Transverse colon (tissue), 4 donors: ENCODE data around the gene KRT2. TPM values are rescaled to one million over a fixed set of nuclear protein-coding genes. Genes with fewer than 3 reads are reported as not detected.

Experiments used
- DNase-seq: peaks from one replicate; pipeline ENCODE4 v3.0.0-alpha.2; 2019
- H3K27ac ChIP-seq, 4 donors: fragments of 200-600 bp; sonication (generic); 2 replicates each; pipeline ENCODE4 v1.5.1; 2016 to 2018; ENCODE audit warnings: inconsistent platforms in 4 of 4
- H3K27me3 ChIP-seq: fragments of 200-600 bp; sonication (generic); 2 replicates; pipeline ENCODE4 v1.5.1; 2017; ENCODE audit warnings: inconsistent platforms
- H3K36me3 ChIP-seq, 4 donors: fragments of 200-600 bp; sonication (generic); 2 replicates each; pipeline ENCODE4 v1.5.1; 2017 to 2019; ENCODE audit warnings: inconsistent platforms in 4 of 4
- H3K4me1 ChIP-seq, 4 donors: fragments of 200-600 bp; sonication (generic); 2 replicates each; pipeline ENCODE4 v1.5.1; 2017 to 2020; ENCODE audit warnings: inconsistent platforms in 4 of 4
- H3K4me3 ChIP-seq, 4 donors: fragments of 200-600 bp; sonication (generic); 1 replicate in 1 of 4; 2 replicates in 3 of 4; pipeline versions ENCODE4 v1.5.1 to v1.6.1; 2017 to 2019; ENCODE audit warnings: inconsistent platforms in 4 of 4
- H3K9me3 ChIP-seq, 2 donors: fragments of 200-600 bp; sonication (generic); 2 replicates each; pipeline ENCODE4 v1.5.1; 2017 to 2019; ENCODE audit warnings: inconsistent platforms in 2 of 2
- EP300 ChIP-seq: sonication (generic); formaldehyde crosslinking; IDR thresholded peaks from one replicate; pipeline ENCODE4 v1.6.1; 2017; ENCODE audit warnings: antibody characterized with exemption, low read depth
- POLR2A ChIP-seq: fragments of 450-650 bp; IDR thresholded peaks from one replicate; pipeline ENCODE4 v1.6.1; 2016; ENCODE audit warnings: antibody characterized with exemption, mild to moderate bottlenecking, moderate library complexity
- POLR2AphosphoS5 ChIP-seq, 3 donors: sonication (generic); formaldehyde crosslinking; IDR thresholded peaks; one replicate each; pipeline ENCODE4 v1.6.1; 2016; ENCODE audit warnings: antibody characterized with exemption in 3 of 3
- WGBS, 2 donors: methylation state at CpG; one replicate each; pipeline ENCODE4 v1.1.5; 2018; ENCODE audit warnings: low coverage in 1 of 2; 5-methylcytosine and 5-hydroxymethylcytosine counted together
- in situ Hi-C, 4 donors: fragments of 200-750 bp; cut with MboI; loops; one replicate each; pipeline versions ENCODE4 v1.15.0 to v1.15.1; 2017; ENCODE audit warnings: low sequenced_read_pairs in 3 of 4, low pct_ligation_motif_present in 1 of 4, low pct_unique_long_range_greater_than_20kb in 1 of 4
- intact Hi-C: fragments of 100-400 bp; cut with DNase I; formaldehyde crosslinking; loops from one replicate; pipeline ENCODE4 v1.15.1; 2023; ENCODE audit warnings: low total_unique reads
- total RNA-seq, 4 donors: library from RNA; depleted of rRNA; stranded (reverse); fragments of >200 nt; gene quantifications; one replicate each; pipeline ENCODE4 v1.1.0, GENCODE V29; 2016
- TF ChIP-seq, protein P1 (sequence below), 5 experiments: fragments of 200-600 bp in 3 of 5; fragments of 450-650 bp in 2 of 5; sonication (generic) in 3 of 5; IDR thresholded peaks; 1 replicate in 2 of 5; 2 replicates in 3 of 5; pipeline ENCODE4 v1.5.1; 2016 to 2017; ENCODE audit warnings: antibody characterized with exemption in 5 of 5, inconsistent platforms in 3 of 5, mild to moderate bottlenecking in 2 of 5, moderate library complexity in 1 of 5

The KRT2 gene
- total RNA-seq, 4 donors from 2014 or later, result not detected

DNA sequence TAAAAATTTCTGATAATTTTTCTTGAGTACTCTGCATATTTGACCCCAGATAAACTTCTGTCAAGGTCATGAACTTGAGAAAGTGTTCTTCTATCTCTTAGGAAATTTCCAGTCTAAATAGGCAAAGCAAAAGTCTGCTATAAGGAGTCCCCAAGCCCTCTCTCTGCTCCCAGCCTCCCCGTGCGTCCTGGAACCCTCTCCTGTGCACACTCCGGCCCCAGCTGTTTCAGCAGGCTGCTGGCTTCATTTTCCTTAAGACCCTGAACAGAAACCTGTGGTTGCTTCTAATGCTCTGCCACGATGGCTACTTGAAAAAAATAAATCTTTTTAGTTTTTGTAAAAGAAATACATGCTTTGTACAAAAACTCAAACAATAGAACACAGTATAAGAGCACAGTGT lies 14.7 kb downstream of the KRT2 start:
- in situ Hi-C loops, result no loop called here
- WGBS, 2 donors, result 60 to 77% methylated on average over 4 of the region's 4 CpGs

DNA sequence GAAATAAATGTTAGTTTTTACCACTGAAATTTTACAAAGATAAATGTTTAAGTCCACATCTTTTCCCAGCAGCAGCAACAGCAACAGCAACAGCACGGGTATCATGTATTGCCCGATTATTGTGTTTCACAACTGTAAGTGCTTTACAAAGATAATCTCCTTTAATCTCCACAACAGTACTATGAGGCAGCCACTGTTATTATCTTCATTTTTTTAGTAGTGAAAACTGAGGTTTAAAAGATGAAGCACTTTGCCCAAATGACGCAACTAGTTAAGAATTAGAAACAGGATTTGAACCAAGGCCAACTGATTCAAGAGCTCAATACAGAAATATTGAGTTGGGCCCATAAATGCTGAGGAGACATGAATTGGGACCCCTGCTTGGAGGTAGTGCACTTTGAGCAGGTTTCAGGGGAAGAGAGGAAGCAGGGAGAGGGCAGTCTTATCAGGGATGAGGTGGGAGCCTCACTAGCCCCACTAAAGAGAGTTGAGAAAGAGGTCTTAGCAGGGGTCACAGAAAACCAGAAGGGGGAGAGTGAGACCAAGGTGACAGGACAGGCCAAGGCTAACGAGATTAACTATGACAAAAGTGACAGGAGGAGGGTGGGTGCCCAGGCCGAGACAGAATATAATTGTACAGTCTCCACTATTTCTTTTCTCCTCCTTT lies 15.3 kb downstream of the KRT2 start:
- DNase-seq, result no peak
- Histone ChIP-seq H3K4me1 (no peaks in the 10 kb centered on the region), H3K4me3 (no peak overlapping the region), H3K27me3 (peaks cover 7% of the 10 kb centered on the region), H3K27ac (no peak overlapping the region), H3K9me3 (no peaks in the 10 kb centered on the region), H3K36me3 (no peaks in the 10 kb centered on the region)
- TF ChIP-seq, protein P1, sequence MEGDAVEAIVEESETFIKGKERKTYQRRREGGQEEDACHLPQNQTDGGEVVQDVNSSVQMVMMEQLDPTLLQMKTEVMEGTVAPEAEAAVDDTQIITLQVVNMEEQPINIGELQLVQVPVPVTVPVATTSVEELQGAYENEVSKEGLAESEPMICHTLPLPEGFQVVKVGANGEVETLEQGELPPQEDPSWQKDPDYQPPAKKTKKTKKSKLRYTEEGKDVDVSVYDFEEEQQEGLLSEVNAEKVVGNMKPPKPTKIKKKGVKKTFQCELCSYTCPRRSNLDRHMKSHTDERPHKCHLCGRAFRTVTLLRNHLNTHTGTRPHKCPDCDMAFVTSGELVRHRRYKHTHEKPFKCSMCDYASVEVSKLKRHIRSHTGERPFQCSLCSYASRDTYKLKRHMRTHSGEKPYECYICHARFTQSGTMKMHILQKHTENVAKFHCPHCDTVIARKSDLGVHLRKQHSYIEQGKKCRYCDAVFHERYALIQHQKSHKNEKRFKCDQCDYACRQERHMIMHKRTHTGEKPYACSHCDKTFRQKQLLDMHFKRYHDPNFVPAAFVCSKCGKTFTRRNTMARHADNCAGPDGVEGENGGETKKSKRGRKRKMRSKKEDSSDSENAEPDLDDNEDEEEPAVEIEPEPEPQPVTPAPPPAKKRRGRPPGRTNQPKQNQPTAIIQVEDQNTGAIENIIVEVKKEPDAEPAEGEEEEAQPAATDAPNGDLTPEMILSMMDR (IDR thresholded peaks at IDR 0.05), result no peak
- TF ChIP-seq POLR2AphosphoS5 (IDR thresholded peaks at IDR 0.05) (no peak), EP300 (no peak), POLR2A (no peak)
- 65 to 76% methylated on average over 4 to 5 of the region's 5 CpGs for WGBS, 2 donors
- intact Hi-C loops, result no loop called here
- in situ Hi-C loops, result no loop called here

More for the DNA sequence above, 14.7 kb downstream of the KRT2 start:
- H3K36me3 ChIP-seq, result no peaks in the 10 kb centered on the region
- no peak overlapping the region for H3K27ac ChIP-seq
- intact Hi-C loops, result no loop called here
- TF ChIP-seq, protein P1 (IDR thresholded peaks at IDR 0.05), result no peak
- TF ChIP-seq POLR2AphosphoS5 (IDR thresholded peaks at IDR 0.05) (no peak), EP300 (no peak), POLR2A (no peak)
- DNase-seq, result no peak
- H3K4me3 ChIP-seq, result no peak overlapping the region
- peaks cover 10% of the 10 kb centered on the region for H3K27me3 ChIP-seq
- H3K9me3 ChIP-seq, result no peaks in the 10 kb centered on the region
- H3K4me1 ChIP-seq, result no peaks in the 10 kb centered on the region

DNA sequence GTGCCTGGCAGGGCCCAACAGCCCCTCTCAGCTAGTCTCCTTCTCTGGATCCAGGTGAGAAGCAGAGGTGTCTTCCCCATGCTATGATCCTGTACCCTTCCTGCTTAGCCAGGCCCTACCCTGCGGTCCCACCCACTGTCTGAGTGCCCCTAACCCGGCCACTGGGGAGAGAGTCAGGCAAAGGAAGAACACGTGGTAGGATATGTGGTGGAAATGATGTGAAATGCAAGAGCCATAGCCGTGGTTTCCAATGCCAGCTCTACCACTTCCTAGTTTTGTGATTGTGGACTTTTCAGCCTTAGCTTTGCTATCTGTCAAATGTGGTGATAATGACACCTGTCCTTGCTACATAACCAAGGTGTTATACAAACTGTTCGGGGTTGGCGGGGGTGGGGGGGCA lies 15.8 kb downstream of the KRT2 start:
- DNase-seq, result no peak
- Histone ChIP-seq H3K4me1 (no peaks in the 10 kb centered on the region), H3K27ac (no peak overlapping the region), H3K4me3 (no peak overlapping the region), H3K36me3 (no peaks in the 10 kb centered on the region), H3K27me3 (peaks cover 7% of the 10 kb centered on the region), H3K9me3 (no peaks in the 10 kb centered on the region)
- 72 to 81% methylated on average over 5 to 6 of the region's 6 CpGs for WGBS, 2 donors
- intact Hi-C loops (no loop called here), in situ Hi-C loops (no loop called here)
- TF ChIP-seq, protein P1 (IDR thresholded peaks at IDR 0.05), result no peak
- no peak for TF ChIP-seq POLR2A
- TF ChIP-seq EP300, result no peak
- no peak for TF ChIP-seq POLR2AphosphoS5 (IDR thresholded peaks at IDR 0.05)

DNA sequence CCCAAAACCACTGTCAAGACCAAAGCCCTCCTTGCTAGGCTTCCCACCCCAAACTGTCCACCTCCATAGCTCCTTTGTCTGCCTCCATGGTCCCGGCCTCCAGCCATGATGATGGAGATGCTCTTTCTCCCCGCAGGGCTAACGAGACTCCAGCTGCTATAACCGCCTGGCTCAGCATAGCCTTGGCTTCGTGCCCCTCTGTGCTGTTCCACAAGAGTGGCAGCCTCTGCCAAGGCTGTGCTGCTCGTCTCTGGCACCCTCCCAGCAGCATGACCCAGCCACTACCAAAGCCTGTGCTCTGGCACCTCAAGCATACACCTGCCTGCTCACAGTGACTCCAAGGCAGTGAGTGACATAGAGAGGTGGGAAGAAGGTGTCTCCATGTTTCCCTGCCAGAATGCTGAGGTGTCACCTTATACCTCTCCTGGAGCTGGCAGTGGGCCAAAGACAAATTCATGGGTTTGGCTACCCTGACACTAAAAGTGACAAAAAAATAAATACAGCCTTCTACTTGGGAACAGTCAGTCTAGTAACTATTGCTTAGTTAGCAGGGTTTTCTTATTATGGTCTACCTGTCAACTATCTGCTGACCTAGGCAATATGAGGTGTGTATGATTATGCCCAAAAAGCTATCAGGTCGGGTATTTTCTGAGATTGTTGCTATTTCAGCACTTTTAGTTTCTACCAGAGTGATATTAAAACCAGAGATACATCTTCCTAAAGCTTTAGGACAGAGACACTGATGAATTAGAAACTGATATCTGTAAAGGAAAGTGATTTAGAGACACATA lies 17.6 kb downstream of the KRT2 start:
- Histone ChIP-seq H3K9me3 (no peaks in the 10 kb centered on the region), H3K27ac (no peak overlapping the region), H3K27me3 (peaks cover 5% of the 10 kb centered on the region), H3K4me3 (no peak overlapping the region), H3K4me1 (no peaks in the 10 kb centered on the region), H3K36me3 (no peaks in the 10 kb centered on the region)
- intact Hi-C loops, result no loop called here
- no peak for TF ChIP-seq POLR2A
- TF ChIP-seq, protein P1 (IDR thresholded peaks at IDR 0.05), result no peak
- TF ChIP-seq EP300, result no peak
- TF ChIP-seq POLR2AphosphoS5 (IDR thresholded peaks at IDR 0.05), result no peak
- in situ Hi-C loops, result no loop called here
- 29 to 50% methylated on average over 1 to 7 of the region's 7 CpGs for WGBS, 2 donors
- no peak for DNase-seq
